Right cardiac atrium (tissue), 5 donors: ENCODE results near the gene GATA1. TPM values are rescaled to one million over a fixed set of nuclear protein-coding genes. Genes with fewer than 3 reads are reported as not detected.

Experiments used
- ATAC-seq, 2 donors: fragments of 200-7000 bp; cut with Tn5 transposase; one replicate each; pipeline versions ENCODE4 v1.8.0 to v1.9.1; 2020; ENCODE audit warnings: moderate library complexity in 2 of 2, mild to moderate bottlenecking in 1 of 2
- DNase-seq, 3 donors: peaks; one replicate each; pipeline ENCODE4 v3.0.0-alpha.2; 2020
- H3K27ac ChIP-seq: one replicate; pipeline ENCODE4 v1.5.1; 2013; ENCODE audit warnings: mild to moderate bottlenecking, low read length, control low read depth, moderate library complexity
- H3K27me3 ChIP-seq: one replicate; pipeline ENCODE4 v1.6.1; 2013; ENCODE audit not compliant: control insufficient read depth, insufficient read depth
- H3K4me1 ChIP-seq: one replicate; pipeline ENCODE4 v1.6.1; 2013; ENCODE audit warnings: low read length; ENCODE audit not compliant: control insufficient read depth, insufficient read depth
- H3K4me3 ChIP-seq: one replicate; pipeline ENCODE4 v1.5.1; 2013; ENCODE audit warnings: low read length, control low read depth
- H3K9me3 ChIP-seq: one replicate; pipeline ENCODE4 v1.6.1; 2013; ENCODE audit warnings: low read length; ENCODE audit not compliant: control insufficient read depth
- WGBS: extraction: QIAGEN DNeasy Blood & Tissue Kit; methylation state at CpG from one replicate; pipeline ENCODE4 v1.1.7; 2013; 5-methylcytosine and 5-hydroxymethylcytosine counted together
- intact Hi-C, 4 donors: fragments of 100-400 bp; cut with DNase I; formaldehyde crosslinking; loops; one replicate each; pipeline versions ENCODE4 v1.11.0 to v1.14.0; 2022 to 2023
- long read RNA-seq, 4 donors: library from polyadenylated mRNA; unstranded; transcript quantifications; one replicate each; pipeline ENCODE4 v2.0.0, GENCODE V29; 2020 to 2021
- polyA plus RNA-seq: library from polyadenylated mRNA; stranded (reverse); fragments of 200-250 nt; gene quantifications from one replicate; pipeline ENCODE4 v1.2.3, GENCODE V29; 2013
- total RNA-seq, 4 donors: library from RNA; stranded (reverse); fragmentation: NEBNext Ultra II Directional; extraction: Animal tissue kit (Norgen Biotek cat#: 25700); gene quantifications; one replicate each; pipeline ENCODE4 v1.2.1, GENCODE V29; 2021
- donor health status: healthy with polysubstance abuse.
- donor health status: DM: no; HTN: yes; CAD: no.
- donor health status: DM: no; HTN: no; CAD: no.
- donor health status: DM: no; HTN: yes; CAD: no; lungs with severe emphysema.
- donor health status: DM: yes; HTN: yes; CAD: no.

The GATA1 gene
- total RNA-seq (not detected), polyA plus RNA-seq (not detected)
- long read RNA-seq, donor 1: 0 reads
- long read RNA-seq, donor 2: 0 reads
- long read RNA-seq, donor 3: 0 reads
- long read RNA-seq, donor 4: 0 reads

GRCh38 chrX:48786341-48786800 lies at the start of gene GATA1:
Gene GATA1, plus strand, starts transcription at chrX:48786590. Its CDS starts 4,520 bp downstream, at chrX:48791110.
- Histone ChIP-seq H3K4me1 (no peaks in the 10 kb centered on the region), H3K27me3 (no peaks in the 10 kb centered on the region), H3K4me3 (no peak within 1 kb of the TSS), H3K27ac (no peak within 1 kb of the TSS), H3K9me3 (no peaks in the 10 kb centered on the region)
- 85% methylated on average over 7 of the region's 7 CpGs for WGBS
- intact Hi-C loops: no loop called here
- ATAC-seq (no peak), DNase-seq (no peak)

- H3K27ac ChIP-seq: no peak overlapping the region
- DNase-seq (no peak), ATAC-seq (no peak)
- no peaks in the 10 kb centered on the region for H3K9me3 ChIP-seq
- no peaks in the 10 kb centered on the region for H3K4me1 ChIP-seq
- intact Hi-C loops: no loop called here
- no peaks in the 10 kb centered on the region for H3K27me3 ChIP-seq
- peak overlapping the region; percentile 41 for H3K4me3 ChIP-seq
- WGBS: 8% methylated on average over 10 of the region's 10 CpGs
These were observed 49.5 kb upstream of the GATA1 start for GRCh38 chrX:48736878-48737212.

- intact Hi-C loops: no loop called here
- Histone ChIP-seq H3K9me3 (no peaks in the 10 kb centered on the region), H3K4me3 (peak overlapping the region; percentile 47), H3K27me3 (no peaks in the 10 kb centered on the region), H3K27ac (peak overlapping the region; percentile 78), H3K4me1 (no peaks in the 10 kb centered on the region)
- DNase-seq (peak; percentile 92 to 95 (median 95)), ATAC-seq (peak; percentile 100)
- under 1% methylated on average over 48 of the region's 48 CpGs for WGBS
These were observed 49.0 kb upstream of the GATA1 start for GRCh38 chrX:48737213-48737938.

- Histone ChIP-seq H3K27ac (peak overlapping the region; percentile 78), H3K9me3 (no peaks in the 10 kb centered on the region), H3K4me3 (peak overlapping the region; percentile 47), H3K27me3 (no peaks in the 10 kb centered on the region), H3K4me1 (no peaks in the 10 kb centered on the region)
- ATAC-seq: no peak
- WGBS: 47% methylated on average over 7 of the region's 7 CpGs
- no peak for DNase-seq
- intact Hi-C loops: no loop called here
These were observed 48.5 kb upstream of the GATA1 start for GRCh38 chrX:48737940-48738339.

GRCh38 chrX:48741834-48742233 lies 44.6 kb upstream of the GATA1 start:
- no peak for DNase-seq
- Histone ChIP-seq H3K27ac (no peak overlapping the region), H3K27me3 (no peaks in the 10 kb centered on the region), H3K4me1 (no peaks in the 10 kb centered on the region), H3K9me3 (no peaks in the 10 kb centered on the region), H3K4me3 (no peak overlapping the region)
- WGBS: 91% methylated on average over 8 of the region's 8 CpGs
- intact Hi-C loops: loop anchor here in 1 of 4 donors (10.0 kb wide), 1 partner anchor 53 kb away; no protein-coding TSS in a partner anchor
- no peak for ATAC-seq

- 78% methylated on average over 4 of the region's 4 CpGs for WGBS
These were observed 41.2 kb upstream of the GATA1 start for GRCh38 chrX:48745222-48745621.

GRCh38 chrX:48747415-48748016 lies 38.9 kb upstream of the GATA1 start:
- Histone ChIP-seq H3K27ac (no peak overlapping the region), H3K4me1 (no peaks in the 10 kb centered on the region), H3K9me3 (no peaks in the 10 kb centered on the region), H3K4me3 (no peak overlapping the region), H3K27me3 (no peaks in the 10 kb centered on the region)
- intact Hi-C loops: loop anchor here in 1 of 4 donors (10.0 kb wide), 1 partner anchor 47 kb away; no protein-coding TSS in a partner anchor
- DNase-seq: no peak
- no peak for ATAC-seq
- 55% methylated on average over 8 of the region's 8 CpGs for WGBS

More at GRCh38 chrX:48745222-48745621, 41.2 kb upstream of the GATA1 start:
- Histone ChIP-seq H3K27ac (no peak overlapping the region), H3K9me3 (no peaks in the 10 kb centered on the region), H3K4me3 (no peak overlapping the region), H3K27me3 (no peaks in the 10 kb centered on the region), H3K4me1 (no peaks in the 10 kb centered on the region)
- no peak for DNase-seq
- ATAC-seq: no peak
- intact Hi-C loops: loop anchor here in 1 of 4 donors (10.0 kb wide), 1 partner anchor 50 kb away; no protein-coding TSS in a partner anchor

- DNase-seq (no peak), ATAC-seq (no peak)
- no peaks in the 10 kb centered on the region for H3K27me3 ChIP-seq
- no peak overlapping the region for H3K4me3 ChIP-seq
- H3K9me3 ChIP-seq: no peaks in the 10 kb centered on the region
- no peaks in the 10 kb centered on the region for H3K4me1 ChIP-seq
- intact Hi-C loops: loop anchor here in 1 of 4 donors (10.0 kb wide), 1 partner anchor 46 kb away; no protein-coding TSS in a partner anchor
- no peak overlapping the region for H3K27ac ChIP-seq
- 87% methylated on average over 5 of the region's 5 CpGs for WGBS
These were observed 37.2 kb upstream of the GATA1 start for GRCh38 chrX:48749182-48749581.

- no peaks in the 10 kb centered on the region for H3K4me1 ChIP-seq
- DNase-seq: no peak
- H3K27ac ChIP-seq: no peak overlapping the region
- H3K27me3 ChIP-seq: no peaks in the 10 kb centered on the region
- no peak for ATAC-seq
- no peaks in the 10 kb centered on the region for H3K9me3 ChIP-seq
- 84% methylated on average over 3 of the region's 3 CpGs for WGBS
- intact Hi-C loops: no loop called here
- H3K4me3 ChIP-seq: no peak overlapping the region
These were observed 35.0 kb upstream of the GATA1 start for GRCh38 chrX:48751343-48751742.

GRCh38 chrX:48752498-48752897 lies 33.9 kb upstream of the GATA1 start:
- no peak for DNase-seq
- H3K27ac ChIP-seq: no peak overlapping the region
- WGBS: 67% methylated on average over 7 of the region's 7 CpGs
- no peaks in the 10 kb centered on the region for H3K27me3 ChIP-seq
- no peaks in the 10 kb centered on the region for H3K4me1 ChIP-seq
- H3K4me3 ChIP-seq: no peak overlapping the region
- H3K9me3 ChIP-seq: no peaks in the 10 kb centered on the region
- intact Hi-C loops: no loop called here
- no peak for ATAC-seq

- no peak for ATAC-seq
- no peaks in the 10 kb centered on the region for H3K4me1 ChIP-seq
- intact Hi-C loops: no loop called here
These were observed 32.6 kb upstream of the GATA1 start for GRCh38 chrX:48753708-48754228.

More at GRCh38 chrX:48753708-48754228, 32.6 kb upstream of the GATA1 start:
- Histone ChIP-seq H3K4me3 (no peak overlapping the region), H3K9me3 (no peaks in the 10 kb centered on the region), H3K27me3 (no peaks in the 10 kb centered on the region), H3K27ac (no peak overlapping the region)
- WGBS: 64% methylated on average over 8 of the region's 8 CpGs
- DNase-seq: no peak
